ENCODE data around the gene VAPB. TPM values are rescaled to one million over a fixed set of nuclear protein-coding genes. Genes with fewer than 3 reads are reported as not detected.

VAPB gene
- total RNA-seq, 4 donors from 2014 or later = 16.3 to 25.3 (median 21.0) TPM

- TF ChIP-seq CTCF (IDR thresholded peaks at IDR 0.05; ENCODE audit: low read depth) = no peak
These were observed 44.1 kb downstream of the VAPB start for GRCh38 chr20:58433029-58433647.

GRCh38 chr20:58433759-58434158, 44.7 kb downstream of the VAPB start:
- no peak for TF ChIP-seq CTCF (IDR thresholded peaks at IDR 0.05; ENCODE audit: low read depth)

- no peak for TF ChIP-seq CTCF (IDR thresholded peaks at IDR 0.05; ENCODE audit: low read depth)
These were observed 45.3 kb downstream of the VAPB start for GRCh38 chr20:58434326-58434725.

- no peak for TF ChIP-seq CTCF (IDR thresholded peaks at IDR 0.05; ENCODE audit: low read depth)
These were observed 46.2 kb downstream of the VAPB start for GRCh38 chr20:58435237-58435636.

- TF ChIP-seq CTCF (IDR thresholded peaks at IDR 0.05; ENCODE audit: low read depth) = no peak
These were observed 48.0 kb downstream of the VAPB start for GRCh38 chr20:58436868-58437645.

- TF ChIP-seq CTCF (IDR thresholded peaks at IDR 0.05; ENCODE audit: low read depth) = no peak
These were observed 50.2 kb downstream of the VAPB start for GRCh38 chr20:58438970-58439808.

Measured in subcutaneous adipose tissue (tissue), 4 donors.